PFSK-1 (cell line): Measurements from ENCODE around the gene GALR2.

ENCODE experiments used
- FOXP2 ChIP-seq: optimal IDR thresholded peaks from 2 replicates; pipeline ENCODE3; 2011; ENCODE audit warnings: borderline replicate concordance, control low read depth, inconsistent platforms; ENCODE audit not compliant: insufficient read depth; ENCODE audit errors: extremely low read length, extremely low read depth
- POLR2AphosphoS5 ChIP-seq: IDR thresholded peaks from 2 replicates; pipeline ENCODE4 v1.6.1; 2012; ENCODE audit warnings: low read depth, mild to moderate bottlenecking, control low read depth, low read length, moderate library complexity
- REST ChIP-seq, 2 experiments: IDR thresholded peaks; 2 replicates each; pipeline versions ENCODE4 v1.6.1 to v1.8.0; 2011 to 2012; ENCODE audit warnings: low read depth in 2 of 2, low read length in 2 of 2, control low read depth in 1 of 2, inconsistent platforms in 1 of 2, mild to moderate bottlenecking in 1 of 2, moderate library complexity in 1 of 2; ENCODE audit not compliant: insufficient read depth in 1 of 2
- SIN3A ChIP-seq: IDR thresholded peaks from 2 replicates; pipeline ENCODE4 v1.6.1; 2012; ENCODE audit warnings: mild to moderate bottlenecking, low read length, moderate library complexity, borderline replicate concordance; ENCODE audit not compliant: insufficient read depth
- TAF1 ChIP-seq: IDR thresholded peaks from 2 replicates; pipeline ENCODE4 v1.6.1; 2012; ENCODE audit warnings: low read length, control low read depth, borderline replicate concordance; ENCODE audit not compliant: insufficient read depth

Gene GALR2

GRCh38 chr17:76077584-76078110 is 3.1 kb downstream of the GALR2 start:
- TF ChIP-seq POLR2AphosphoS5 (no peak), FOXP2 (no peak), SIN3A (no peak), REST (IDR thresholded peaks at IDR 0.05; ENCODE audit: insufficient read depth in 1 of 2, low read depth in 2 of 2, low read length in 2 of 2) (no peak), TAF1 (no peak)

GRCh38 chr17:76078860-76079534 is 4.4 kb downstream of the GALR2 start, which contains the start of gene ZACN:
TSS of gene ZACN (plus strand) at chr17:76079182. CDS start at chr17:76079265, 83 bp downstream.
- TF ChIP-seq POLR2AphosphoS5 (no peak), TAF1 (no peak), FOXP2 (no peak), SIN3A (no peak), REST (IDR thresholded peaks at IDR 0.05; ENCODE audit: insufficient read depth in 1 of 2, low read depth in 2 of 2, low read length in 2 of 2) (no peak)

GRCh38 chr17:76079535-76079955 is 5.0 kb downstream of the GALR2 start:
- TF ChIP-seq POLR2AphosphoS5 (0 out of 2 replicates have a peak, but pooled peaks have one; percentile 9), TAF1 (no peak)

- TF ChIP-seq POLR2AphosphoS5 (0 out of 2 replicates have a peak, but pooled peaks have one; percentile 14), FOXP2 (no peak)
Observed at GRCh38 chr17:76079956-76080767, 5.6 kb downstream of the GALR2 start.

GRCh38 chr17:76080768-76081287 is 6.2 kb downstream of the GALR2 start:
- TF ChIP-seq SIN3A = no peak
- TF ChIP-seq TAF1 = no peak
- TF ChIP-seq REST (IDR thresholded peaks at IDR 0.05; ENCODE audit: insufficient read depth in 1 of 2, low read depth in 2 of 2, low read length in 2 of 2) = no peak
- TF ChIP-seq FOXP2 = no peak
- TF ChIP-seq POLR2AphosphoS5 = no peak
